ENCODE measurements around the gene MVB12B. TPM values are rescaled to one million over a fixed set of nuclear protein-coding genes. Genes with fewer than 3 reads are reported as not detected.

Gene MVB12B
- total RNA-seq, 1 donor: 5.4 TPM

DNA sequence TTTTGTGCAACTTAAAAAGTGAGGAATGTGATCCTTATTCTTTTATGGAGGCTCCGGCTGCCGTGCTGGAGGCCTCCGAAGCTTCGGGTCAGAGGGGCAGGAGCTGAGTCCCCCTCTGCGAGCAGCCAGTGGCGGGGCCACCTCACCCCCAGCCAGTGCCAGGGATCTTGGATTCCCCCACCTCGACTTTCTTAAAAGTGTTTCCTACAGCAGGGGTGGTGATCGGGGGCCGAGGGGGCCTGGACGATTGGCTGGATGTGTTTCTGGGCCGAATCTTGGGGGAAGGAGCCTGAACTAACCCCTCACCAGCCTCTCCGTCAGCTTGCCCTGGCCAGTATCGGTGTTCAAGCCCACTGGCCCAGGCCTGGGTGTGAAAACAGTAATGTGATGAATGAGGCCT, 194.9 kb downstream of the MVB12B start:
- H3K9me3 ChIP-seq (ENCODE audit: low read depth, low read length): no peaks in the 10 kb centered on the region
- no peak overlapping the region for H2AFZ ChIP-seq (ENCODE audit: low read length)
- H3K4me1 ChIP-seq (ENCODE audit: insufficient read depth, low read length): peaks cover 16% of the 10 kb centered on the region
- peaks cover 85% of the 10 kb centered on the region for H3K27me3 ChIP-seq (ENCODE audit: insufficient read depth, low read length)
- TF ChIP-seq, protein P1, sequence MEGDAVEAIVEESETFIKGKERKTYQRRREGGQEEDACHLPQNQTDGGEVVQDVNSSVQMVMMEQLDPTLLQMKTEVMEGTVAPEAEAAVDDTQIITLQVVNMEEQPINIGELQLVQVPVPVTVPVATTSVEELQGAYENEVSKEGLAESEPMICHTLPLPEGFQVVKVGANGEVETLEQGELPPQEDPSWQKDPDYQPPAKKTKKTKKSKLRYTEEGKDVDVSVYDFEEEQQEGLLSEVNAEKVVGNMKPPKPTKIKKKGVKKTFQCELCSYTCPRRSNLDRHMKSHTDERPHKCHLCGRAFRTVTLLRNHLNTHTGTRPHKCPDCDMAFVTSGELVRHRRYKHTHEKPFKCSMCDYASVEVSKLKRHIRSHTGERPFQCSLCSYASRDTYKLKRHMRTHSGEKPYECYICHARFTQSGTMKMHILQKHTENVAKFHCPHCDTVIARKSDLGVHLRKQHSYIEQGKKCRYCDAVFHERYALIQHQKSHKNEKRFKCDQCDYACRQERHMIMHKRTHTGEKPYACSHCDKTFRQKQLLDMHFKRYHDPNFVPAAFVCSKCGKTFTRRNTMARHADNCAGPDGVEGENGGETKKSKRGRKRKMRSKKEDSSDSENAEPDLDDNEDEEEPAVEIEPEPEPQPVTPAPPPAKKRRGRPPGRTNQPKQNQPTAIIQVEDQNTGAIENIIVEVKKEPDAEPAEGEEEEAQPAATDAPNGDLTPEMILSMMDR (IDR thresholded peaks at IDR 0.05; ENCODE audit: extremely low read depth, low read depth, low read length): no peak
- no peaks in the 10 kb centered on the region for H4K20me1 ChIP-seq (ENCODE audit: insufficient read depth, low read length)
- no peak overlapping the region for H3K4me3 ChIP-seq (ENCODE audit: insufficient read depth, low read length)
- no peak overlapping the region for H3K4me2 ChIP-seq (ENCODE audit: insufficient read depth, low read length)
- H3K79me2 ChIP-seq (ENCODE audit: insufficient read depth, low read length): no peaks in the 10 kb centered on the region
- no peak overlapping the region for H3K27ac ChIP-seq (ENCODE audit: low read depth, low read length)
- peak; percentile 30 for DNase-seq (ENCODE audit: insufficient read length, low spot score, missing footprints)
- H3K36me3 ChIP-seq (ENCODE audit: insufficient read depth, low read length): no peaks in the 10 kb centered on the region

DNA sequence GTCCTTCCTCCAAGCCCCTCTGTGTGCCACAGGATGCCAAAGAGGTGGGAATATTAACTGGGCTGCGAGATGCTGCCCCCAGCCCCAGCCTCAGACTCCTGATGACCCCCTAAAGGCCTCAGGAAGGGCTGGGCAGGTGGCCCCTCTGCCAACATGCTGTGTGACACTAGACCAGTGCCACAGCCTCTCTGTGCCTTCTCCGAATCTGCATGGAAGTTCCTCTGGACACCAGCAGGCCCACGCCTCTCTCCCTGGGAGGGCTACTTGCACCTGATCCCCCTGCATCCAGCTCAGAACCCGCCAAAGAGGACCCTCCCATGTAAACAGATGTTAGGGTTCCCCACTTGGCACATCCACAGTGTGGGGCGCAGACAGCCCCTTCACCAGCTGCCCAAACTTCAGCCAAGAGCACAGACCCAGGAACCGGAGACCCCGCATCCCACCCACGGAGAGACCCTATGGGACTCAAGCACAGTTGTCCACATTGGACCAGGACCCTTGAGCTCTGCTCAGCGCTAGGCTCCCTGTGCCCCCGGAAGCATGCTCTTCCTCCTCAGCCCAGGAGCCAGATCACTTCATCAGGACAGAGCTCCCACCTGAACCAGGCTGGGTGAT, 195.5 kb downstream of the MVB12B start:
- Histone ChIP-seq H3K4me1 (ENCODE audit: insufficient read depth, low read length) (peaks cover 10% of the 10 kb centered on the region), H3K27ac (ENCODE audit: low read depth, low read length) (no peak overlapping the region), H3K4me3 (ENCODE audit: insufficient read depth, low read length) (no peak overlapping the region), H3K27me3 (ENCODE audit: insufficient read depth, low read length) (peaks cover 85% of the 10 kb centered on the region), H4K20me1 (ENCODE audit: insufficient read depth, low read length) (no peaks in the 10 kb centered on the region), H3K36me3 (ENCODE audit: insufficient read depth, low read length) (no peaks in the 10 kb centered on the region), H3K9me3 (ENCODE audit: low read depth, low read length) (no peaks in the 10 kb centered on the region), H2AFZ (ENCODE audit: low read length) (no peak overlapping the region), H3K4me2 (ENCODE audit: insufficient read depth, low read length) (no peak overlapping the region), H3K79me2 (ENCODE audit: insufficient read depth, low read length) (no peaks in the 10 kb centered on the region)
- TF ChIP-seq, protein P1 (IDR thresholded peaks at IDR 0.05; ENCODE audit: extremely low read depth, low read depth, low read length): no peak
- peak; percentile 73 for DNase-seq (ENCODE audit: insufficient read length, low spot score, missing footprints)

GRCh38 chr9:126522612-126523356, 196.2 kb downstream of the MVB12B start:
- Histone ChIP-seq H3K4me1 (ENCODE audit: insufficient read depth, low read length) (peaks cover 3% of the 10 kb centered on the region), H2AFZ (ENCODE audit: low read length) (no peak overlapping the region), H3K4me2 (ENCODE audit: insufficient read depth, low read length) (no peak overlapping the region), H3K27me3 (ENCODE audit: insufficient read depth, low read length) (peaks cover 85% of the 10 kb centered on the region), H3K9me3 (ENCODE audit: low read depth, low read length) (no peaks in the 10 kb centered on the region), H3K36me3 (ENCODE audit: insufficient read depth, low read length) (no peaks in the 10 kb centered on the region), H4K20me1 (ENCODE audit: insufficient read depth, low read length) (no peaks in the 10 kb centered on the region), H3K79me2 (ENCODE audit: insufficient read depth, low read length) (no peaks in the 10 kb centered on the region), H3K27ac (ENCODE audit: low read depth, low read length) (no peak overlapping the region), H3K4me3 (ENCODE audit: insufficient read depth, low read length) (no peak overlapping the region)
- TF ChIP-seq, protein P1 (IDR thresholded peaks at IDR 0.05; ENCODE audit: extremely low read depth, low read depth, low read length): no peak
- peak; percentile 57 for DNase-seq (ENCODE audit: insufficient read length, low spot score, missing footprints)

DNA sequence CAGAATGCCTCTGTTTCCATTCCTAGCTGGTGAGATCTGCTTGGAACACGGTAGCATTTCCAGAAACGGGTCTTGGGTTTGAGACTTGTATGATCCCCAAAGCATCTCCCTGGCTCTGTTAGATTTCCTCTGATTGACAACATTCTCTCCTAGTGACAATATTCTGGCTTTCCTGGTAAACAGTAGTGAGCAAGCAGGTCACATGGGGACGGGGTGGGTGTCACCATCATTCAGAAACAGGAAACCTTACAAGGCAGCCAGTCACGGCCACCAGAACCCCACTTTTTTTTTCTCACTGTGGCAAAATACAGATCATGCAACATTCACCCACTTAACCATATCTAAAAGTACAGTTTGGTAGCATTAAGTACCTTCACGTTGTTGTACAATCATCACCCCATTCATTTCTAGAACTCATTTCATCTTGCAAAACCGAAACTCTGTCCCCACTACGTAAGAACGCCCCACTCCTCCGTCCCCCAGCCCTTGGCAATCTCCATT, 197.0 kb downstream of the MVB12B start:
- TF ChIP-seq, protein P1 (IDR thresholded peaks at IDR 0.05; ENCODE audit: extremely low read depth, low read depth, low read length): no peak
- Histone ChIP-seq H3K4me3 (ENCODE audit: insufficient read depth, low read length) (no peak overlapping the region), H4K20me1 (ENCODE audit: insufficient read depth, low read length) (no peaks in the 10 kb centered on the region), H3K4me1 (ENCODE audit: insufficient read depth, low read length) (no peaks in the 10 kb centered on the region), H3K27me3 (ENCODE audit: insufficient read depth, low read length) (peaks cover 84% of the 10 kb centered on the region), H3K9me3 (ENCODE audit: low read depth, low read length) (no peaks in the 10 kb centered on the region), H3K36me3 (ENCODE audit: insufficient read depth, low read length) (no peaks in the 10 kb centered on the region), H3K79me2 (ENCODE audit: insufficient read depth, low read length) (no peaks in the 10 kb centered on the region), H2AFZ (ENCODE audit: low read length) (no peak overlapping the region), H3K27ac (ENCODE audit: low read depth, low read length) (no peak overlapping the region), H3K4me2 (ENCODE audit: insufficient read depth, low read length) (no peak overlapping the region)
- DNase-seq (ENCODE audit: insufficient read length, low spot score, missing footprints): peak; percentile 68
